SH-SY5Y (cell line): ENCODE measurements around the gene PDZRN4.

Experiments used
- GATA2 ChIP-seq: IDR thresholded peaks from 2 replicates; pipeline ENCODE4 v1.6.1; 2011; ENCODE audit warnings: mild to moderate bottlenecking, low read depth, low read length
- GATA3 ChIP-seq: IDR thresholded peaks from 2 replicates; pipeline ENCODE4 v1.6.1; 2011; ENCODE audit warnings: low read depth, mild to moderate bottlenecking, low read length, moderate library complexity

- TF ChIP-seq GATA2, result no peak
- TF ChIP-seq GATA3, result no peak
Observed at GRCh38 chr12:41512497-41512896, 324.4 kb downstream of the PDZRN4 start.
